ENCODE measurements around the gene ZNF599. TPM values are rescaled to one million over a fixed set of nuclear protein-coding genes. Genes with fewer than 3 reads are reported as not detected.

The ZNF599 gene
- total and polyA plus RNA-seq, 2 experiments from 2014 or later = 3.6 to 6.0 TPM

DNA sequence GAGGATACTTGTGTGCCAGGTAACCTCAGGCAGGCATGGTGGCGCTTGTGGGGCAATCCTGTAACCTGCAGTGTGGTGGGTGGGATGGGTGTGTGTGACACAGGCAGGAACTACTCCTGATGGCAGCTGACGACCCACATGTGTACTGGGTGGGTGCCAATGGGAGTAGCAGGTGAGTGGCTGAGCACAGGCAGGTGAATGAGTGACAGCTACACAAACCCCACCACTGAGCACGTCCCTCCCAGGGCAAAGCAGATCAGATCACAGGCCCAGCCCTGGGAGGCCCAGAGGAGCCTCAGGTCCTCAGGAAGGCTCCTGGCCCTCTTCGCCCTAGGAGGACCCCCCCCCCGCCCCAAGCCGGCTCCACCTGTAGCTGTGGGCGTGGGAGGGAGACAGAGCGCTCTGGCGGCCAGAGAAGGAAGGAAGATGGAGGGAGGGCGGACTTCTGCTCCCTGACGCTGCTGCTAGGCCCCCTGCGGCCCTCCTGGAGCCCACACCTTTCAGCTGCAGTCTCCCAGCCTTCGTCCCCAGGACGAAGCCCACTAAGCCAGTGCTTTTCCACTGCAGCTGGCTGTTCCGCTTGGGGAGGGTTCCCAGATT, 40.3 kb downstream of the ZNF599 start:
- Histone ChIP-seq H2AFZ (no peak overlapping the region), H3K4me1 (ENCODE audit: insufficient read depth) (peaks cover 6% of the 10 kb centered on the region), H3K79me2 (replicated peaks; ENCODE audit: insufficient read depth) (no peaks in the 10 kb centered on the region), H3K4me3 (peak overlapping the region; percentile 98), H3K36me3 (ENCODE audit: insufficient read depth) (no peaks in the 10 kb centered on the region), H3K4me2 (peak overlapping the region; percentile 98), H3K9me2 (ENCODE audit: insufficient read depth) (no peaks in the 10 kb centered on the region), H3K27me3 (ENCODE audit: insufficient read depth) (no peaks in the 10 kb centered on the region), H3K27ac (ENCODE audit: low read depth) (no peak overlapping the region; the same call in 1 of the 2 replicates), H3F3A (replicated peaks; ENCODE audit: low read depth) (no peaks in the 10 kb centered on the region), H4K20me1 (replicated peaks; ENCODE audit: insufficient read depth) (no peaks in the 10 kb centered on the region)
- Mint-ChIP-seq H3K27ac (no peak overlapping the region), H3K27me3 (ENCODE audit: insufficient read depth, low read depth, poor library complexity) (peaks cover 2% of the 10 kb centered on the region), H3K36me3 (ENCODE audit: low read depth) (no peaks in the 10 kb centered on the region; the same call in 1 of the 3 replicates), H3K4me1 (peaks cover 11% of the 10 kb centered on the region), H3K4me3 (peak overlapping the region; percentile 93), H3K9me3 (no peaks in the 10 kb centered on the region)
- DNase-seq (ENCODE audit: low spot score) = peak; percentile 53
- peak; percentile 8; the same call in 2 of the 3 replicates for ATAC-seq
- TF ChIP-seq EZH2phosphoT487 (IDR thresholded peaks at IDR 0.05; ENCODE audit: unreplicated experiment) (no peak), ZNF331 (CRISPR knock-in tag; IDR thresholded peaks at IDR 0.05; ENCODE audit: low read depth) (no peak), CREB1 (CRISPR knock-in tag; IDR thresholded peaks at IDR 0.05; ENCODE audit: low read depth) (no peak), ZNF114 (CRISPR knock-in tag; IDR thresholded peaks at IDR 0.05) (no peak), POLR2AphosphoS5 (IDR thresholded peaks at IDR 0.05; ENCODE audit: low read depth) (no peak), STAT1 (IDR thresholded peaks at IDR 0.05; ENCODE audit: unreplicated experiment) (no peak), JUNB (IDR thresholded peaks at IDR 0.05; ENCODE audit: unreplicated experiment) (no peak), EZH2 (IDR thresholded peaks at IDR 0.05; ENCODE audit: low read depth, unreplicated experiment) (no peak), NANOG (IDR thresholded peaks at IDR 0.05; ENCODE audit: borderline replicate concordance) (no peak)
- TF ChIP-seq, protein P1, sequence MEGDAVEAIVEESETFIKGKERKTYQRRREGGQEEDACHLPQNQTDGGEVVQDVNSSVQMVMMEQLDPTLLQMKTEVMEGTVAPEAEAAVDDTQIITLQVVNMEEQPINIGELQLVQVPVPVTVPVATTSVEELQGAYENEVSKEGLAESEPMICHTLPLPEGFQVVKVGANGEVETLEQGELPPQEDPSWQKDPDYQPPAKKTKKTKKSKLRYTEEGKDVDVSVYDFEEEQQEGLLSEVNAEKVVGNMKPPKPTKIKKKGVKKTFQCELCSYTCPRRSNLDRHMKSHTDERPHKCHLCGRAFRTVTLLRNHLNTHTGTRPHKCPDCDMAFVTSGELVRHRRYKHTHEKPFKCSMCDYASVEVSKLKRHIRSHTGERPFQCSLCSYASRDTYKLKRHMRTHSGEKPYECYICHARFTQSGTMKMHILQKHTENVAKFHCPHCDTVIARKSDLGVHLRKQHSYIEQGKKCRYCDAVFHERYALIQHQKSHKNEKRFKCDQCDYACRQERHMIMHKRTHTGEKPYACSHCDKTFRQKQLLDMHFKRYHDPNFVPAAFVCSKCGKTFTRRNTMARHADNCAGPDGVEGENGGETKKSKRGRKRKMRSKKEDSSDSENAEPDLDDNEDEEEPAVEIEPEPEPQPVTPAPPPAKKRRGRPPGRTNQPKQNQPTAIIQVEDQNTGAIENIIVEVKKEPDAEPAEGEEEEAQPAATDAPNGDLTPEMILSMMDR (conservative IDR thresholded peaks at IDR 0.05; ENCODE audit: low read depth in 2 of 2) = no peak
- TF ChIP-seq, protein P2, sequence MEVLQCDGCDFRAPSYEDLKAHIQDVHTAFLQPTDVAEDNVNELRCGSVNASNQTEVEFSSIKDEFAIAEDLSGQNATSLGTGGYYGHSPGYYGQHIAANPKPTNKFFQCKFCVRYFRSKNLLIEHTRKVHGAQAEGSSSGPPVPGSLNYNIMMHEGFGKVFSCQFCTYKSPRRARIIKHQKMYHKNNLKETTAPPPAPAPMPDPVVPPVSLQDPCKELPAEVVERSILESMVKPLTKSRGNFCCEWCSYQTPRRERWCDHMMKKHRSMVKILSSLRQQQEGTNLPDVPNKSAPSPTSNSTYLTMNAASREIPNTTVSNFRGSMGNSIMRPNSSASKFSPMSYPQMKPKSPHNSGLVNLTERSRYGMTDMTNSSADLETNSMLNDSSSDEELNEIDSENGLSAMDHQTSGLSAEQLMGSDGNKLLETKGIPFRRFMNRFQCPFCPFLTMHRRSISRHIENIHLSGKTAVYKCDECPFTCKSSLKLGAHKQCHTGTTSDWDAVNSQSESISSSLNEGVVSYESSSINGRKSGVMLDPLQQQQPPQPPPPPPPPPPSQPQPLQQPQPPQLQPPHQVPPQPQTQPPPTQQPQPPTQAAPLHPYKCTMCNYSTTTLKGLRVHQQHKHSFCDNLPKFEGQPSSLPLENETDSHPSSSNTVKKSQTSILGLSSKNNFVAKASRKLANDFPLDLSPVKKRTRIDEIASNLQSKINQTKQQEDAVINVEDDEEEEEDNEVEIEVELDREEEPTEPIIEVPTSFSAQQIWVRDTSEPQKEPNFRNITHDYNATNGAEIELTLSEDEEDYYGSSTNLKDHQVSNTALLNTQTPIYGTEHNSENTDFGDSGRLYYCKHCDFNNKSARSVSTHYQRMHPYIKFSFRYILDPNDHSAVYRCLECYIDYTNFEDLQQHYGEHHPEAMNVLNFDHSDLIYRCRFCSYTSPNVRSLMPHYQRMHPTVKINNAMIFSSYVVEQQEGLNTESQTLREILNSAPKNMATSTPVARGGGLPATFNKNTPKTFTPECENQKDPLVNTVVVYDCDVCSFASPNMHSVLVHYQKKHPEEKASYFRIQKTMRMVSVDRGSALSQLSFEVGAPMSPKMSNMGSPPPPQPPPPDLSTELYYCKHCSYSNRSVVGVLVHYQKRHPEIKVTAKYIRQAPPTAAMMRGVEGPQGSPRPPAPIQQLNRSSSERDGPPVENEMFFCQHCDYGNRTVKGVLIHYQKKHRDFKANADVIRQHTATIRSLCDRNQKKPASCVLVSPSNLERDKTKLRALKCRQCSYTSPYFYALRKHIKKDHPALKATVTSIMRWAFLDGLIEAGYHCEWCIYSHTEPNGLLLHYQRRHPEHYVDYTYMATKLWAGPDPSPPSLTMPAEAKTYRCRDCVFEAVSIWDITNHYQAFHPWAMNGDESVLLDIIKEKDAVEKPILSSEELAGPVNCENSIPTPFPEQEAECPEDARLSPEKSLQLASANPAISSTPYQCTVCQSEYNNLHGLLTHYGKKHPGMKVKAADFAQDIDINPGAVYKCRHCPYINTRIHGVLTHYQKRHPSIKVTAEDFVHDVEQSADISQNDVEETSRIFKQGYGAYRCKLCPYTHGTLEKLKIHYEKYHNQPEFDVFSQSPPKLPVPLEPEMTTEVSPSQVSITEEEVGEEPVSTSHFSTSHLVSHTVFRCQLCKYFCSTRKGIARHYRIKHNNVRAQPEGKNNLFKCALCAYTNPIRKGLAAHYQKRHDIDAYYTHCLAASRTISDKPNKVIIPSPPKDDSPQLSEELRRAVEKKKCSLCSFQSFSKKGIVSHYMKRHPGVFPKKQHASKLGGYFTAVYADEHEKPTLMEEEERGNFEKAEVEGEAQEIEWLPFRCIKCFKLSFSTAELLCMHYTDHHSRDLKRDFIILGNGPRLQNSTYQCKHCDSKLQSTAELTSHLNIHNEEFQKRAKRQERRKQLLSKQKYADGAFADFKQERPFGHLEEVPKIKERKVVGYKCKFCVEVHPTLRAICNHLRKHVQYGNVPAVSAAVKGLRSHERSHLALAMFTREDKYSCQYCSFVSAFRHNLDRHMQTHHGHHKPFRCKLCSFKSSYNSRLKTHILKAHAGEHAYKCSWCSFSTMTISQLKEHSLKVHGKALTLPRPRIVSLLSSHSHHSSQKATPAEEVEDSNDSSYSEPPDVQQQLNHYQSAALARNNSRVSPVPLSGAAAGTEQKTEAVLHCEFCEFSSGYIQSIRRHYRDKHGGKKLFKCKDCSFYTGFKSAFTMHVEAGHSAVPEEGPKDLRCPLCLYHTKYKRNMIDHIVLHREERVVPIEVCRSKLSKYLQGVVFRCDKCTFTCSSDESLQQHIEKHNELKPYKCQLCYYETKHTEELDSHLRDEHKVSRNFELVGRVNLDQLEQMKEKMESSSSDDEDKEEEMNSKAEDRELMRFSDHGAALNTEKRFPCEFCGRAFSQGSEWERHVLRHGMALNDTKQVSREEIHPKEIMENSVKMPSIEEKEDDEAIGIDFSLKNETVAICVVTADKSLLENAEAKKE (CRISPR knock-in tag; IDR thresholded peaks at IDR 0.05) = no peak
- TF ChIP-seq, protein P3, sequence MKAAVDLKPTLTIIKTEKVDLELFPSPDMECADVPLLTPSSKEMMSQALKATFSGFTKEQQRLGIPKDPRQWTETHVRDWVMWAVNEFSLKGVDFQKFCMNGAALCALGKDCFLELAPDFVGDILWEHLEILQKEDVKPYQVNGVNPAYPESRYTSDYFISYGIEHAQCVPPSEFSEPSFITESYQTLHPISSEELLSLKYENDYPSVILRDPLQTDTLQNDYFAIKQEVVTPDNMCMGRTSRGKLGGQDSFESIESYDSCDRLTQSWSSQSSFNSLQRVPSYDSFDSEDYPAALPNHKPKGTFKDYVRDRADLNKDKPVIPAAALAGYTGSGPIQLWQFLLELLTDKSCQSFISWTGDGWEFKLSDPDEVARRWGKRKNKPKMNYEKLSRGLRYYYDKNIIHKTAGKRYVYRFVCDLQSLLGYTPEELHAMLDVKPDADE (IDR thresholded peaks at IDR 0.05) = no peak
- TF ChIP-seq, protein P4, sequence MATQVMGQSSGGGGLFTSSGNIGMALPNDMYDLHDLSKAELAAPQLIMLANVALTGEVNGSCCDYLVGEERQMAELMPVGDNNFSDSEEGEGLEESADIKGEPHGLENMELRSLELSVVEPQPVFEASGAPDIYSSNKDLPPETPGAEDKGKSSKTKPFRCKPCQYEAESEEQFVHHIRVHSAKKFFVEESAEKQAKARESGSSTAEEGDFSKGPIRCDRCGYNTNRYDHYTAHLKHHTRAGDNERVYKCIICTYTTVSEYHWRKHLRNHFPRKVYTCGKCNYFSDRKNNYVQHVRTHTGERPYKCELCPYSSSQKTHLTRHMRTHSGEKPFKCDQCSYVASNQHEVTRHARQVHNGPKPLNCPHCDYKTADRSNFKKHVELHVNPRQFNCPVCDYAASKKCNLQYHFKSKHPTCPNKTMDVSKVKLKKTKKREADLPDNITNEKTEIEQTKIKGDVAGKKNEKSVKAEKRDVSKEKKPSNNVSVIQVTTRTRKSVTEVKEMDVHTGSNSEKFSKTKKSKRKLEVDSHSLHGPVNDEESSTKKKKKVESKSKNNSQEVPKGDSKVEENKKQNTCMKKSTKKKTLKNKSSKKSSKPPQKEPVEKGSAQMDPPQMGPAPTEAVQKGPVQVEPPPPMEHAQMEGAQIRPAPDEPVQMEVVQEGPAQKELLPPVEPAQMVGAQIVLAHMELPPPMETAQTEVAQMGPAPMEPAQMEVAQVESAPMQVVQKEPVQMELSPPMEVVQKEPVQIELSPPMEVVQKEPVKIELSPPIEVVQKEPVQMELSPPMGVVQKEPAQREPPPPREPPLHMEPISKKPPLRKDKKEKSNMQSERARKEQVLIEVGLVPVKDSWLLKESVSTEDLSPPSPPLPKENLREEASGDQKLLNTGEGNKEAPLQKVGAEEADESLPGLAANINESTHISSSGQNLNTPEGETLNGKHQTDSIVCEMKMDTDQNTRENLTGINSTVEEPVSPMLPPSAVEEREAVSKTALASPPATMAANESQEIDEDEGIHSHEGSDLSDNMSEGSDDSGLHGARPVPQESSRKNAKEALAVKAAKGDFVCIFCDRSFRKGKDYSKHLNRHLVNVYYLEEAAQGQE (IDR thresholded peaks at IDR 0.05; ENCODE audit: unreplicated experiment) = no peak

Measured in GM23338 (cell line).